Medulla oblongata (tissue), 1 donor: ENCODE measurements around the gene UQCC2.

ENCODE experiments used
- DNase-seq: peaks from one replicate; pipeline ENCODE4 v3.0.0-alpha.2; 2015; ENCODE audit errors: extremely low spot score

The UQCC2 gene

GRCh38 chr6:33654831-33655554, 56.5 kb downstream of the UQCC2 start:
- DNase-seq = no peak

- no peak for DNase-seq
Observed at GRCh38 chr6:33652002-33652401, 59.5 kb downstream of the UQCC2 start.

- DNase-seq = no peak
Observed at GRCh38 chr6:33651403-33651802, 60.1 kb downstream of the UQCC2 start.
